OCI-M2 (cell line): Measurements from ENCODE around the gene CFAP298.

Source experiments
- DNase-seq: peaks from one replicate; lab custom pipeline; 2025; ENCODE audit not compliant: unreplicated experiment; lab: John Stamatoyannopoulos, UW

The CFAP298 gene

GRCh38 chr21:32599526-32599925, 12.7 kb downstream of the CFAP298 start:
- DNase-seq: no peak

- no peak for DNase-seq
Measured at GRCh38 chr21:32599091-32599490, 13.1 kb downstream of the CFAP298 start.

- no peak for DNase-seq
Measured at GRCh38 chr21:32597205-32597604, 15.0 kb downstream of the CFAP298 start.

- DNase-seq: no peak
Measured at GRCh38 chr21:32595431-32595830, 16.7 kb downstream of the CFAP298 start.

- DNase-seq: no peak
Measured at GRCh38 chr21:32593690-32594089, 18.5 kb downstream of the CFAP298 start.

GRCh38 chr21:32592929-32593502, 19.2 kb downstream of the CFAP298 start:
- DNase-seq: no peak

- no peak for DNase-seq
Measured at GRCh38 chr21:32590130-32590529, 22.0 kb downstream of the CFAP298 start.

GRCh38 chr21:32587651-32588050, 24.5 kb downstream of the CFAP298 start:
- no peak for DNase-seq

GRCh38 chr21:32587120-32587519, 25.1 kb downstream of the CFAP298 start:
- DNase-seq: no peak

- no peak for DNase-seq
Measured at GRCh38 chr21:32585970-32586369, 26.2 kb downstream of the CFAP298 start.

- DNase-seq: no peak
Measured at GRCh38 chr21:32585042-32585710, 27.0 kb downstream of the CFAP298 start, which contains the start of gene TCP10L. TSS of gene TCP10L (minus strand) at chr21:32585523. CDS start at chr21:32584304, 1,219 bp downstream.

GRCh38 chr21:32584472-32584871, 27.7 kb downstream of the CFAP298 start:
- DNase-seq: no peak

- no peak for DNase-seq
Measured at GRCh38 chr21:32581732-32582131, 30.4 kb downstream of the CFAP298 start.

GRCh38 chr21:32580949-32581348, 31.2 kb downstream of the CFAP298 start:
- DNase-seq: no peak

- no peak for DNase-seq
Measured at GRCh38 chr21:32578107-32578691, 34.0 kb downstream of the CFAP298 start.

- DNase-seq: no peak
Measured at GRCh38 chr21:32576011-32576410, 36.2 kb downstream of the CFAP298 start.

GRCh38 chr21:32574946-32575925, 36.9 kb downstream of the CFAP298 start:
- no peak for DNase-seq

- no peak for DNase-seq
Measured at GRCh38 chr21:32572574-32573420, 39.4 kb downstream of the CFAP298 start.

GRCh38 chr21:32570456-32570855, 41.7 kb downstream of the CFAP298 start:
- DNase-seq: no peak
